Measurements from ENCODE around the gene FAM120AOS.

Gene FAM120AOS

DNA sequence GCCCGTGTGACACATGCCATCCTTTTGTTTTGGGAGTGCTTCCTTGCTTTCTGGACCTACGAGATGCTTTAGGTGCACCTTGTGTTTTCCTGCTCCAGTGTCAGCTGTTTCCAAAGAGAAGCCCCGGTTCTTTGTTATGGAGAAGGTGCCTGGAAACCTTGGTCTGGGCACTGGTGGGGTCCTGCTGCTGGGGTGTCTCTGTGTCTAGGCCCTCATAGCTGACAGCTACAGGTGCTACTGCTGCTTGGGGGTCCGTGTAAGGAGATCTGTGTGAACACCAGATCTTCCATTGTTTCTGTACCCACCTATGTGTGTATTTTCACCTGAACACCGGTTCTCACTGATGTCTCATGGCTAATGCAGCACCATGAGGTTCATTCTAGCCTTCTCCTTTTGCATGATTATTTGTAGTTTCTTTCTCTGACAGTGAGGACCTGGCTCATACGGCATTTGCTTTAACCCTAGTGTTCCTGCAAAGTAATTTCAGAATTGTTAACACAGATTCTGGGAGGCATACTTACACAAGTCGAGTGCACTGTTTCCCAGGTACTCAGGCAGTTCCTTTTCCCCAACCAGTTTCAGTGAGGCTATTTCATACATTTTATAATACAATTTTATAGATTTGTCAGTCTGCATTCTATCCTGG is 13.2 kb upstream of the FAM120AOS start:
- H3K27ac ChIP-seq (ENCODE audit: low read length) = no peak overlapping the region
- H3K27me3 ChIP-seq (ENCODE audit: control insufficient read depth, insufficient read depth, low read length) = no peaks in the 10 kb centered on the region
- no peaks in the 10 kb centered on the region for H3K9me3 ChIP-seq (ENCODE audit: control insufficient read depth, low read depth, low read length)
- no peak overlapping the region for H3K4me3 ChIP-seq (ENCODE audit: low read length)
- peaks cover 38% of the 10 kb centered on the region for H3K4me1 ChIP-seq (ENCODE audit: control insufficient read depth, low read depth, low read length)
- H3K9ac ChIP-seq (ENCODE audit: low read length) = no peak overlapping the region
- peaks cover 6% of the 10 kb centered on the region for H3K36me3 ChIP-seq (ENCODE audit: control insufficient read depth, low read depth, low read length)

DNA sequence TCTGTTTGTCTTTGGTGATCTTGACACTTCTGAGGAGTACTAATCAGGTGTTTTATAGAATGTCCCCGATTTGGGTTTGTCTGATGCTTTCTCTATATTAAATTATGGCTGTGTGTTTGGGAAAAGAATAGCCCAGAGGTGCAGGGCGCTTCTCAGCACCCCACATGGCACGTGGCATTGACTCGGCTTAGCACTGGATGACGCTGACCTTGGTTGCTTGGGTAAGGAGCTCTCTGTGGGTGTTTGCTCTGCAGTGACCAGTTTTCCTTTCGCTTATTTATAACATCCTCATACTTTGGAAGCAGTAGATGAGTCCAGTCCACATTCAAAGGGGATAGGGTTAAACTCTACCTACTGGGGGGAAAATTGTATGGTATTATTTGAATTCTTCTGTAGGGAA is 12.5 kb upstream of the FAM120AOS start:
- Histone ChIP-seq H3K9ac (ENCODE audit: low read length) (no peak overlapping the region), H3K4me3 (ENCODE audit: low read length) (no peak overlapping the region), H3K27ac (ENCODE audit: low read length) (no peak overlapping the region), H3K36me3 (ENCODE audit: control insufficient read depth, low read depth, low read length) (no peaks in the 10 kb centered on the region), H3K27me3 (ENCODE audit: control insufficient read depth, insufficient read depth, low read length) (no peaks in the 10 kb centered on the region), H3K4me1 (ENCODE audit: control insufficient read depth, low read depth, low read length) (peaks cover 41% of the 10 kb centered on the region), H3K9me3 (ENCODE audit: control insufficient read depth, low read depth, low read length) (no peaks in the 10 kb centered on the region)

DNA sequence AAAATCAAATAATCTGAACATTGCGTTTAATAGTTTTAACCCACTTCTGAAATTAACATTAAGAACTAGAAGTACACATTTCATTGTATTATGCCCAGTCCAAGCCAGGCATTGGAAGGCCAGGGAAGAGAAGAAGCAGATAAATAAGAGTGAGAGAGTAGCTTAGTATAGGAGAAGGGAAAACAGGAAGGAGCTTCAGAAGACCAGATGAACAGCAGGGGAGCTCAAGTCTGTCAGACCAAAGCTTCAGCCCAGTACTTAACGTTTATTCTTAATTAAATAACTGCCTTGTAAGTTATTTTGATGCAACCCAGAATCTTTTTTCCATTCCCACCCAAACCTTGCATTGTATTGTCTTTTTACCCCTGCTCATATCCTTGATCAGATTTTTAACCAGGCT is 11.5 kb upstream of the FAM120AOS start:
- peaks cover 45% of the 10 kb centered on the region for H3K4me1 ChIP-seq (ENCODE audit: control insufficient read depth, low read depth, low read length)
- H3K27me3 ChIP-seq (ENCODE audit: control insufficient read depth, insufficient read depth, low read length) = no peaks in the 10 kb centered on the region
- H3K4me3 ChIP-seq (ENCODE audit: low read length) = peak overlapping the region; percentile 3
- no peaks in the 10 kb centered on the region for H3K36me3 ChIP-seq (ENCODE audit: control insufficient read depth, low read depth, low read length)
- no peak overlapping the region for H3K9ac ChIP-seq (ENCODE audit: low read length)
- no peak overlapping the region for H3K27ac ChIP-seq (ENCODE audit: low read length)
- H3K9me3 ChIP-seq (ENCODE audit: control insufficient read depth, low read depth, low read length) = no peaks in the 10 kb centered on the region

DNA sequence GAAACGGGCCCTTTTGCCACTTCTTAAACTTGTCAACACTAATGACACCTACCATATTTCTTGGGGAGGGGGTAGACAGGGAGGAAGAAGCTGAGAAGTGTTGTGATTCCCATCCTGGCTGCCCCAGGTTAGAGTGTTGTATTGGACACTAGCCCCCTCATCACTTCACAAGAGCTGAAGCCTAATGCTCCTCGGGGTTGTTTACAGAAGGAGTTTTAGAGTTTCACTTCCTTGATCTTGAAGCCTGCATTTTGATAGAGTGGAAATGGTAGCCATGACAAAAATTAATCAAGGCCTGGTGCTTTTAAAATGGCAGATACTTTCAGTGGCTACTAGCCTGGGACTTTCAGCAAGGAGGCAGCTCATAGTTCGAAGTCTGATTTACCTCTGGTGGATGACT is 11.0 kb upstream of the FAM120AOS start:
- Histone ChIP-seq H3K9ac (ENCODE audit: low read length) (no peak overlapping the region), H3K27ac (ENCODE audit: low read length) (no peak overlapping the region), H3K9me3 (ENCODE audit: control insufficient read depth, low read depth, low read length) (no peaks in the 10 kb centered on the region), H3K4me3 (ENCODE audit: low read length) (peak overlapping the region; percentile 3), H3K27me3 (ENCODE audit: control insufficient read depth, insufficient read depth, low read length) (no peaks in the 10 kb centered on the region), H3K36me3 (ENCODE audit: control insufficient read depth, low read depth, low read length) (no peaks in the 10 kb centered on the region), H3K4me1 (ENCODE audit: control insufficient read depth, low read depth, low read length) (peaks cover 48% of the 10 kb centered on the region)

DNA sequence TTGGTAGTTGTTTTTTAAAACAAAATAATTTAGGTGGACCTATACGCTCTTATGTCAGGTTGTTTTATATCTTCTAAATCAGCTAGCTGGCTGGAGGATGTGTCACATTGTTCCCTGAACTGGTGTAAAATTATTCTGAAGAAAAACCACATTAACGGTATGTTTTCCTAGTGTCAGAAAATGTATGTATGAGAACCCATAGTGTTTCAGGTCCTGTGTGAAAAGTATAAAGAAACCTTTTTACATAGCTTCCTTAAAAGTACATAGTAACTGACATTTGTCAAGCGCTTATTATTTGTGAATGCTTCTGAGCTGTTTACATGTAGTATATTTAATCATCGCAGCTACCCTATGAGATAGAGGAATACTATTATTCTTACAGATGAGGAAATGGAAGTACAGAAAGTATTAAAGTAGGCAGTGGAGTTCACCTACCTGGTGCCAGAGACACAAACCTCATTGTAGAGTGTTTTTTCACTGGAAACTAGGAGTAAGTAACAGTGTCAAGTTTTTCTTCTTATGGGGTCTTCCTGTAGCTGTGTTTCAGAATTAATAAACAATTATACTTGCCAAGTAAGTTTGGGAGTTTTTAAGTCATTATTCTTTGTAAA is 10.4 kb upstream of the FAM120AOS start:
- Histone ChIP-seq H3K27ac (ENCODE audit: low read length) (no peak overlapping the region), H3K27me3 (ENCODE audit: control insufficient read depth, insufficient read depth, low read length) (no peaks in the 10 kb centered on the region), H3K4me1 (ENCODE audit: control insufficient read depth, low read depth, low read length) (peaks cover 43% of the 10 kb centered on the region), H3K4me3 (ENCODE audit: low read length) (no peak overlapping the region), H3K9ac (ENCODE audit: low read length) (no peak overlapping the region), H3K9me3 (ENCODE audit: control insufficient read depth, low read depth, low read length) (no peaks in the 10 kb centered on the region), H3K36me3 (ENCODE audit: control insufficient read depth, low read depth, low read length) (no peaks in the 10 kb centered on the region)

DNA sequence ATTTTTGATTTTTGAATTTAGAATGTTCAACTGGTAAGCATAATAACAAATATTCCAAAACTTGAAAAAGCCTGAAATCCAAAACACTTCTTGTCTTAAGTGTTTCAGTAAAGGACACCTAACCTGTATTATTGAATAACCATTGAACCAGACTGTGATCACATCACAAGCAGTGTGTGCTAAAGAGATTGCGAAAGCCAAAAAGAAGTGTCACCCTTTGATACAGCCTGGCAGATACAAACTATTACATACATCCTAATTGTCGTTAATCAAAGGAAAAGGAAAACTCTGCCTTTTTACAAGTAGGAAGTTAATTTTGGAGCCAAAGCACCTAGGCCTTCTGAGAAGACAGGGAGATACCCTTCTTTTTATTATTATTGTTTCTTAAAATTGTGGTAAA is 8.4 kb upstream of the FAM120AOS start:
- Histone ChIP-seq H3K36me3 (ENCODE audit: control insufficient read depth, low read depth, low read length) (no peaks in the 10 kb centered on the region), H3K9me3 (ENCODE audit: control insufficient read depth, low read depth, low read length) (no peaks in the 10 kb centered on the region), H3K27ac (ENCODE audit: low read length) (no peak overlapping the region), H3K9ac (ENCODE audit: low read length) (no peak overlapping the region), H3K4me3 (ENCODE audit: low read length) (no peak overlapping the region), H3K27me3 (ENCODE audit: control insufficient read depth, insufficient read depth, low read length) (no peaks in the 10 kb centered on the region), H3K4me1 (ENCODE audit: control insufficient read depth, low read depth, low read length) (peaks cover 36% of the 10 kb centered on the region)

DNA sequence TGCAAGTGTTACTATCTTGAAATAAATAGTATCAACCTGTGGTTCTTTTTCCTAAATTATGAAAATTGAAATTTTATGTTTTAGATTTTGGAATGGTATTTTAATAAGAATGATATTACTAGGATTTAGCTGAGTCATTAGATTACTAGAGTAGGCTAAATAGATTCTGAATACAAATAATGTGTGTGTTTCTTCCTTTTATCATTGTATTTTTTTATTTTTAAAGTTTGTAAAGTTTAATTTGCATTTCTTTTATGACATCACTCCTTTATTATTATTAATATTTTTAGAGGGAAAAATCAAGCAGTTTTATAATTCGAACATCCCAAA is 8.0 kb upstream of the FAM120AOS start:
- H3K4me1 ChIP-seq (ENCODE audit: control insufficient read depth, low read depth, low read length) = peaks cover 32% of the 10 kb centered on the region
- H3K36me3 ChIP-seq (ENCODE audit: control insufficient read depth, low read depth, low read length) = no peaks in the 10 kb centered on the region
- H3K4me3 ChIP-seq (ENCODE audit: low read length) = no peak overlapping the region
- H3K27ac ChIP-seq (ENCODE audit: low read length) = no peak overlapping the region
- no peak overlapping the region for H3K9ac ChIP-seq (ENCODE audit: low read length)
- H3K9me3 ChIP-seq (ENCODE audit: control insufficient read depth, low read depth, low read length) = no peaks in the 10 kb centered on the region
- no peaks in the 10 kb centered on the region for H3K27me3 ChIP-seq (ENCODE audit: control insufficient read depth, insufficient read depth, low read length)

DNA sequence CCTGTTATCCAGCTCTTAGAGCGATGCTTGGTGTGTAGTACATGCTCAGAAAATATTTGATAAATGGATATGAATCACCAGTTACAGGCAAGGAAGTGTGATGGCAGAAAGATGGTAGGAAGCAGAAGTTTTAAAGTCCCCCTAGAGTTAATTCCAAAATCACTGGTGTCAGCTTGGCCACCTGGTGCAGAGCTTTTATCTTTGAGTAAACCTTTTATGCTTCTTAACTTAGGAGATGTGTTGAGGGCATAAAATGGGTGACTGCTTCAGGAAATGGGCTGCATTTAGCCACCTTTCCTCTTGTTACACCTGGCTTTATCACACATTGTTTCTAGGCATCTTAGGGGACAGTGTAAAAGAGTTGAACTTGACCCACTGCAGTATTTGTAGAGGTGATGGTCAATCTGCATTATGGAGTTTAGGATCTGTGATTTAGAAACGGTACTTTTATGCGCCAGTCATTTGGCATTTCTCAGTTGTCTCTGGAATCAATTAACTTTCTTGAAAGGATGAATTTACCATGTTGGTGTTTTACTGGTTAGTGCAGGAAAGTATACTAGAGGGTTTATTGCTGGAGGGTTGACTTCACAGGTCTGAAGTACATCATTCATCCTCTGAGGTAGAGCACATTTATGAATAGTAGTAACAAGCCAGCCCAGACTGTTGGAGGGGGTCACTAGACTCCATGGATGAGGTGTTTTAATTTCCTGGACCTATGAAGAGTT is 7.5 kb upstream of the FAM120AOS start:
- H3K4me1 ChIP-seq (ENCODE audit: control insufficient read depth, low read depth, low read length) = peaks cover 26% of the 10 kb centered on the region
- no peaks in the 10 kb centered on the region for H3K36me3 ChIP-seq (ENCODE audit: control insufficient read depth, low read depth, low read length)
- H3K27me3 ChIP-seq (ENCODE audit: control insufficient read depth, insufficient read depth, low read length) = no peaks in the 10 kb centered on the region
- H3K4me3 ChIP-seq (ENCODE audit: low read length) = no peak overlapping the region
- H3K9ac ChIP-seq (ENCODE audit: low read length) = no peak overlapping the region
- H3K9me3 ChIP-seq (ENCODE audit: control insufficient read depth, low read depth, low read length) = no peaks in the 10 kb centered on the region
- H3K27ac ChIP-seq (ENCODE audit: low read length) = no peak overlapping the region

DNA sequence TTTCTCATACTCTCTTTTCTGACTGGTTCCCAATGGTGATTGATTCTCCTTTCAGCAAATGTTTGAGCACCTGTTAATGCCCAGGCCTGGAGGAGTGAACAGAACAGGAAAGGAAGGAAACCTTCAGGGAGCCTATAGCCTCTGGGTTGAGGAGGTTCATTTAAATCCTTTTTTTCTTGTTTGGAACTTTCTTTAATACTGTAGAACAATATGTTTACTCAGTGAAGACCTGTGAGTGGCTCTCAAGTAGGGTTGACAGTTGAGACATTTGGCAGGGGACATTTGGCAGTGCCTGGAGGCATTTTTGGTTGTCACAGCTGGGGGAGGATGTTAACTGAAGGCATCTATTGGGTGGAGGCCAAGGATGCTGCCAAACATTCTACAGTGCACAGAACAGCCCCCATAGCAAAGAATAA is 6.1 kb upstream of the FAM120AOS start:
- Histone ChIP-seq H3K4me3 (ENCODE audit: low read length) (no peak overlapping the region), H3K27me3 (ENCODE audit: control insufficient read depth, insufficient read depth, low read length) (no peaks in the 10 kb centered on the region), H3K36me3 (ENCODE audit: control insufficient read depth, low read depth, low read length) (no peaks in the 10 kb centered on the region), H3K9ac (ENCODE audit: low read length) (no peak overlapping the region), H3K4me1 (ENCODE audit: control insufficient read depth, low read depth, low read length) (peaks cover 22% of the 10 kb centered on the region), H3K9me3 (ENCODE audit: control insufficient read depth, low read depth, low read length) (no peaks in the 10 kb centered on the region), H3K27ac (ENCODE audit: low read length) (no peak overlapping the region)

DNA sequence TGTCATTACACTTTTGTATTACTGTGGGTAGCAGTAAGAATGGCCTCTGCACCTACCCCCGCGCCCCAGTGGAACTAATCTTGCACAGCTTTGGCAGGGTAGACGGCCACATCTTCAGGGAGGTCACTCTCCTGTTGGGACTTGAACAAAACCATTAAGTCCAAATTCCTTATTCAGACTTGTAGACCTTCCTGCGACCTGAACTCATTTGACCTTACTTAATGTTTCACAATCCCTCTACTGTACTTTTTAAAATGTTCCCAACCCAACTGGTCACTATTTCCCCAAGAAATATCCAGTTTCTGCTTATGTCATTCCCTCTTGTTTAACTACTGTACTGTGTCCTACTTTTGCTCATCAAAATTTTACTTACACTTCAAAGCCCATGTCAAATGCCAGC is 5.3 kb upstream of the FAM120AOS start:
- H3K27ac ChIP-seq (ENCODE audit: low read length) = no peak overlapping the region
- no peaks in the 10 kb centered on the region for H3K27me3 ChIP-seq (ENCODE audit: control insufficient read depth, insufficient read depth, low read length)
- no peak overlapping the region for H3K9ac ChIP-seq (ENCODE audit: low read length)
- no peaks in the 10 kb centered on the region for H3K36me3 ChIP-seq (ENCODE audit: control insufficient read depth, low read depth, low read length)
- no peaks in the 10 kb centered on the region for H3K9me3 ChIP-seq (ENCODE audit: control insufficient read depth, low read depth, low read length)
- H3K4me1 ChIP-seq (ENCODE audit: control insufficient read depth, low read depth, low read length) = peaks cover 26% of the 10 kb centered on the region
- H3K4me3 ChIP-seq (ENCODE audit: low read length) = no peak overlapping the region

DNA sequence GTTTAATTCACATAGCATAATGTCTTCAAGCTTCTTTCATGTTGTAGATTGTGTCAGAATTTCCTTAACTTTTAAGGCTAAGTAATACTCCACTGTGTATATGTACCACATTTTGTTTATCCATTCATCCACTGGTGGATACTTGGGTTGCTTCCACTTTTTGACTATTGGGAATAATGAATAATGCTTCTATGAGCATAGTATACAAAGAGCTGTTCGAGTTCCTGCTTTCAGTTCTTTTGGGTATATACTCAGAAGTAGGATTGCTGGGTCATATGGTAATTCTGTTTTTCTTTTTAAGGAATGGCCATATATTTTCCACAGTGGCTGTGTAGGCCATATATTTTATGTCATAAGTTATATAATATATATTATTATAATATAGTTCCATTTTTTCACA is 3.6 kb upstream of the FAM120AOS start:
- Histone ChIP-seq H3K36me3 (ENCODE audit: control insufficient read depth, low read depth, low read length) (no peaks in the 10 kb centered on the region), H3K27me3 (ENCODE audit: control insufficient read depth, insufficient read depth, low read length) (no peaks in the 10 kb centered on the region), H3K9ac (ENCODE audit: low read length) (no peak overlapping the region), H3K9me3 (ENCODE audit: control insufficient read depth, low read depth, low read length) (no peaks in the 10 kb centered on the region), H3K4me1 (ENCODE audit: control insufficient read depth, low read depth, low read length) (peaks cover 26% of the 10 kb centered on the region), H3K4me3 (ENCODE audit: low read length) (no peak overlapping the region), H3K27ac (ENCODE audit: low read length) (no peak overlapping the region)

DNA sequence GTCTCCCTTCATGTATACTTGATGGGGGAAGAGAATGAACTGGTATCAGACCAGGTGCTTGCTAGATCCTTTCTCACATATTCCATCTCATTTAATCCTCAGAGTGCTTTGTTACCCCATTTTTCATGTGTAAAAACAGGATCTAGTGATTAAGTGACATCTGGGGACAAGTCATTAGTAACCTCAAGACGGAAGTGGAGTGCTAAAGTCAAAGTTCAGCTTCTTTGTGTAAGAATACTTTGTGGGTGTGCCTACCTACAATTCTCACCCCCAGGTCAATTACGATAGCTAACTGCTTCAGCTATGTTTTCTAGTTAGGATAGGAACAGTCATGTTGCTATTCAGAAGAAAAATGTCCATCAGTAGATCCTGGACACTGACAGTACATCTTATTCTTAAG is 3.1 kb upstream of the FAM120AOS start:
- H3K36me3 ChIP-seq (ENCODE audit: control insufficient read depth, low read depth, low read length) = no peaks in the 10 kb centered on the region

More for the DNA sequence above, 3.1 kb upstream of the FAM120AOS start:
- Histone ChIP-seq H3K4me3 (ENCODE audit: low read length) (no peak overlapping the region), H3K9me3 (ENCODE audit: control insufficient read depth, low read depth, low read length) (no peaks in the 10 kb centered on the region), H3K9ac (ENCODE audit: low read length) (no peak overlapping the region), H3K27ac (ENCODE audit: low read length) (no peak overlapping the region), H3K4me1 (ENCODE audit: control insufficient read depth, low read depth, low read length) (peaks cover 26% of the 10 kb centered on the region), H3K27me3 (ENCODE audit: control insufficient read depth, insufficient read depth, low read length) (no peaks in the 10 kb centered on the region)

Data from iPS-18a (cell line).